ENCODE results near the gene SCYL2.
"Not testable (repeated sequence)": the region's sequence is repeated elsewhere in the genome, so short reads cannot be mapped to it uniquely, and the experiment has no call there.

SCYL2 gene, protein sequence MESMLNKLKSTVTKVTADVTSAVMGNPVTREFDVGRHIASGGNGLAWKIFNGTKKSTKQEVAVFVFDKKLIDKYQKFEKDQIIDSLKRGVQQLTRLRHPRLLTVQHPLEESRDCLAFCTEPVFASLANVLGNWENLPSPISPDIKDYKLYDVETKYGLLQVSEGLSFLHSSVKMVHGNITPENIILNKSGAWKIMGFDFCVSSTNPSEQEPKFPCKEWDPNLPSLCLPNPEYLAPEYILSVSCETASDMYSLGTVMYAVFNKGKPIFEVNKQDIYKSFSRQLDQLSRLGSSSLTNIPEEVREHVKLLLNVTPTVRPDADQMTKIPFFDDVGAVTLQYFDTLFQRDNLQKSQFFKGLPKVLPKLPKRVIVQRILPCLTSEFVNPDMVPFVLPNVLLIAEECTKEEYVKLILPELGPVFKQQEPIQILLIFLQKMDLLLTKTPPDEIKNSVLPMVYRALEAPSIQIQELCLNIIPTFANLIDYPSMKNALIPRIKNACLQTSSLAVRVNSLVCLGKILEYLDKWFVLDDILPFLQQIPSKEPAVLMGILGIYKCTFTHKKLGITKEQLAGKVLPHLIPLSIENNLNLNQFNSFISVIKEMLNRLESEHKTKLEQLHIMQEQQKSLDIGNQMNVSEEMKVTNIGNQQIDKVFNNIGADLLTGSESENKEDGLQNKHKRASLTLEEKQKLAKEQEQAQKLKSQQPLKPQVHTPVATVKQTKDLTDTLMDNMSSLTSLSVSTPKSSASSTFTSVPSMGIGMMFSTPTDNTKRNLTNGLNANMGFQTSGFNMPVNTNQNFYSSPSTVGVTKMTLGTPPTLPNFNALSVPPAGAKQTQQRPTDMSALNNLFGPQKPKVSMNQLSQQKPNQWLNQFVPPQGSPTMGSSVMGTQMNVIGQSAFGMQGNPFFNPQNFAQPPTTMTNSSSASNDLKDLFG

DNA sequence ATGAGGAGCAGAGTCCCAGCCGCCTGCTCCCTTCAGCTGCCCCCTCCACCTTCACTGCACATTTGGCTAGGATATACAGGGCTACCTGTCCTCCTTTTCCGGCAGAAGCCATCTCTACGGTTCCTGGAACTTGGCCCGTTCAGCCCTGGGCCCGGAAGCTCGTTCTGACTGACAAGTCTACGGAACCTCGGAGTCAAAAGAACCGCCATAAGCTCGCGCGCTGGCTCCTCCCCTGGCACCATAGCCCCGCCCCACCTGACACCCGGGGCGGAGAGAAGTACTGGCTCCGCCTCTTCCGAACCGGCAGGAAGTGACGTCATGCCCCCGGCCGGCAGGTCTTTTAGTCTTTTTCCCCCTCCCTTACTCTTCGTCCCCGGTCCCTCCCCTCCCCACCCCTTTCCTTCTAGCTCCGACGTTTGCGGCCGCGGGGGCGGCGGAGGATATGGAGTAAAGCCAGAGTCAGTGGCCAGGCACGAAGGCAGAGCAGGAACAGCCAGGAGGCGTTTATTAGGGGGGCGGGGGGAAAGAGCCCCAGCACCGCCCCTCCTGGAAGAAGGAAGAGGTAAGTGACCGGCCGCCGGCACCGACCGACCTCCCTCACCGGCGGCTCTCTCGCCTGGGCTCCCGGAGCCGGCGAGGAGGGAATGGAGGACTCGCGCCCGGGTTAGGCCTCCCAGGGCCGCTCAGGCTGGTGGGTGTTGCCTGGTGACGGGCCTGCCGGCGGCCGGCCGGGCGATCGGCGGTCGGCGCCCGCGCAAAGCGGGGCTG lies at the start of gene SCYL2, which contains the start of gene DEPDC4:
Gene SCYL2, plus strand, starts transcription at position 343 of the 768 bp plus-strand sequence. CDS start 15,794 bp downstream, outside the sequence.
Gene DEPDC4, minus strand, starts transcription at position 245 of the 768 bp plus-strand sequence. Its CDS starts 3 bp downstream, at position 242.
- Histone ChIP-seq H3K4me3 (ENCODE audit: low read depth in 1 of 2, low read length in 2 of 2) (peak within 1 kb of the TSS; percentile 83 to 95), H3K27ac (ENCODE audit: low read depth, low read length) (peak within 1 kb of the TSS; percentile 93), H3K36me3 (ENCODE audit: control insufficient read depth in 1 of 2, insufficient read depth in 2 of 2, low read length in 2 of 2) (no peaks in the 10 kb centered on the region), H3K9ac (ENCODE audit: low read depth in 1 of 2, low read length in 2 of 2) (peak within 1 kb of the TSS; percentile 92 to 94), H3K9me3 (ENCODE audit: control insufficient read depth in 1 of 2, low read length in 2 of 2) (no peaks in the 10 kb centered on the region), H3K27me3 (ENCODE audit: control insufficient read depth in 1 of 2, insufficient read depth in 2 of 2, low read length in 2 of 2) (no peaks in the 10 kb centered on the region), H3K4me1 (ENCODE audit: control insufficient read depth in 1 of 2, insufficient read depth in 2 of 2, low read length in 2 of 2) (peaks cover 15 to 25% of the 10 kb centered on the region in 2 donors)

GRCh38 chr12:100219328-100220109 lies 47.5 kb upstream of the SCYL2 start:
- Histone ChIP-seq H3K9me3 (ENCODE audit: control insufficient read depth in 1 of 2, low read length in 2 of 2) (no peaks in the 10 kb centered on the region), H3K36me3 (ENCODE audit: control insufficient read depth in 1 of 2, insufficient read depth in 2 of 2, low read length in 2 of 2) (peaks cover 6 to 33% of the 10 kb centered on the region in 2 donors), H3K27ac (ENCODE audit: low read depth, low read length) (no peak overlapping the region), H3K4me1 (ENCODE audit: control insufficient read depth in 1 of 2, insufficient read depth in 2 of 2, low read length in 2 of 2) (peaks cover 6 to 7% of the 10 kb centered on the region in 2 donors), H3K27me3 (ENCODE audit: control insufficient read depth in 1 of 2, insufficient read depth in 2 of 2, low read length in 2 of 2) (no peaks in the 10 kb centered on the region), H3K4me3 (ENCODE audit: low read depth in 1 of 2, low read length in 2 of 2) (no peak overlapping the region), H3K9ac (ENCODE audit: low read depth in 1 of 2, low read length in 2 of 2) (no peak overlapping the region)

GRCh38 chr12:100221523-100221922 lies 45.5 kb upstream of the SCYL2 start:
- H3K4me1 ChIP-seq (ENCODE audit: control insufficient read depth in 1 of 2, insufficient read depth in 2 of 2, low read length in 2 of 2), result peaks cover 0 to under 1% of the 10 kb centered on the region in 2 donors
- no peaks in the 10 kb centered on the region for H3K9me3 ChIP-seq (ENCODE audit: control insufficient read depth in 1 of 2, low read length in 2 of 2)
- peaks cover 4 to 34% of the 10 kb centered on the region in 2 donors for H3K36me3 ChIP-seq (ENCODE audit: control insufficient read depth in 1 of 2, insufficient read depth in 2 of 2, low read length in 2 of 2)
- no peak overlapping the region for H3K4me3 ChIP-seq (ENCODE audit: low read depth in 1 of 2, low read length in 2 of 2)
- no peak overlapping the region for H3K27ac ChIP-seq (ENCODE audit: low read depth, low read length)
- no peak overlapping the region for H3K9ac ChIP-seq (ENCODE audit: low read depth in 1 of 2, low read length in 2 of 2)
- H3K27me3 ChIP-seq (ENCODE audit: control insufficient read depth in 1 of 2, insufficient read depth in 2 of 2, low read length in 2 of 2), result no peaks in the 10 kb centered on the region

DNA sequence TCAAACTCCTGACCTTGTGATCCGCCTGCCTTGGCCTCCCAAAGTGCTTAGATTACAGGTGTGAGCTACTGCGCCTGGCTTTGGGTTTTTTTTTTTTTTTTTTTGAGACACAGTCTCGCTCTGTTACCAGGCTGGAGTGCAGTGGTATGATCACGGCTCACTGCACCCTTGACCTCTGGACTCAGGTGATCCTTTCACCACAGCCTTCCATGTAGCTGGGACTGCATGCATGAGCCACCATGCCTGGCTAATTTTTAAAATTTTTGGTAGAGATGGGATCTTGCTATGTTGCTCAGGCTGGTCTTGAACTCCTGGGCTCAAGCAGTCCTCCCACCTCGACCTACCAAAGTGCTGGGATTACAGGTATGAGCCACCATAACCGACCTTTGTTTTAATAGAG lies 44.8 kb upstream of the SCYL2 start:
- not testable (repeated sequence) for H3K9me3 ChIP-seq (ENCODE audit: control insufficient read depth in 1 of 2, low read length in 2 of 2); H3K27ac ChIP-seq (ENCODE audit: low read depth, low read length); H3K9ac ChIP-seq (ENCODE audit: low read depth in 1 of 2, low read length in 2 of 2); H3K27me3 ChIP-seq (ENCODE audit: control insufficient read depth in 1 of 2, insufficient read depth in 2 of 2, low read length in 2 of 2); H3K4me3 ChIP-seq (ENCODE audit: low read depth in 1 of 2, low read length in 2 of 2); H3K4me1 ChIP-seq (ENCODE audit: control insufficient read depth in 1 of 2, insufficient read depth in 2 of 2, low read length in 2 of 2)
- peaks cover 4 to 34% of the 10 kb centered on the region in 2 donors for H3K36me3 ChIP-seq (ENCODE audit: control insufficient read depth in 1 of 2, insufficient read depth in 2 of 2, low read length in 2 of 2)

DNA sequence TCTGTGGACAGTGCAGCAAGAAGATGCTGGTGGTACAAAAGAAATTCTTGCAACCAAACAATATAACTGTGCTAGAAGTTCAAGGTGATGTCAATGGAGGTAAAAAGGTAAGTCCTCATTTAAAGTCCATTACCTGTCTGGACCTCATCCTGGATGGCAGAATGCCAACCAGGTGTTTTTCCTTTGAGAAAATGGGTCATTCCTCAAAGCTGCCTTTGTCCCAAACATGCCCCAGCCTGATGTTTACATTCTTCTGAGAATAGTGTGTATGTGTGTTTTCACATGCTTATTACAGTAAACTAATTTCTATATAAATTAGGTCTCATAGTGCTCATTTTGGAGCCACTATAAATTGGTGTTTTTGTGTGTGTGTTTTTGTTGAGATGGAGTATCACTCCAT lies 41.5 kb upstream of the SCYL2 start:
- no peaks in the 10 kb centered on the region for H3K4me1 ChIP-seq (ENCODE audit: control insufficient read depth in 1 of 2, insufficient read depth in 2 of 2, low read length in 2 of 2)
- H3K9ac ChIP-seq (ENCODE audit: low read depth in 1 of 2, low read length in 2 of 2), result no peak overlapping the region
- peaks cover 0 to 21% of the 10 kb centered on the region in 2 donors for H3K36me3 ChIP-seq (ENCODE audit: control insufficient read depth in 1 of 2, insufficient read depth in 2 of 2, low read length in 2 of 2)
- H3K27me3 ChIP-seq (ENCODE audit: control insufficient read depth in 1 of 2, insufficient read depth in 2 of 2, low read length in 2 of 2), result no peaks in the 10 kb centered on the region
- no peaks in the 10 kb centered on the region for H3K9me3 ChIP-seq (ENCODE audit: control insufficient read depth in 1 of 2, low read length in 2 of 2)
- H3K4me3 ChIP-seq (ENCODE audit: low read depth in 1 of 2, low read length in 2 of 2), result no peak overlapping the region
- no peak overlapping the region for H3K27ac ChIP-seq (ENCODE audit: low read depth, low read length)

DNA sequence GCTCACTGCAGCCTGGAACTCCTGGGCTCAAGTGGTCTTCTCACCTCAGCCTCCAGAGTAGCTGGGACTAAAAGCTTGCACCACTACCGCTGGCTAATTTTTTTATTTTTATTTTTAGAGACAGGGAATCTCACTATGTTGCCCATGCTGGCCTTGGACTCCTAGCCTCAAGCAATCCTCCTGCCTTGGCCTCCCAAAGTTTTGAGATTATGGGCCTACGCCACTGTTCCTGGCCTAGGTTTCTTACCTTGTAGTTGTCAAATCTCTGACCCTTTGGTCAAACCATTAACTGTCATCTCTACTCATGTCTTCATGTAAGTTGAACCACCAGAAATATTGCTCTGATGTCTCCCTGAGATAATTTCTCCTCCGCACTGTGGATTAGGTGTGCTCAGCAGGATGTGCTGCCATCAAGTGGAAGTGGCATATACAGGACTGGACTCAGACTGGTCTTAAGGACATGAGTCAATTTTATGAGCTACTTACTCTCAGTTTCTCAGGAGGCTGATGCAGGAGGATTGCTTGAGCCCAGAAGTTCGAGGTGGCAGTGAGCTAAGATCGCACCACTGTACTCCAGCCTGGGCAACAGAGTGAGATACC lies 37.8 kb upstream of the SCYL2 start:
- no peaks in the 10 kb centered on the region for H3K4me1 ChIP-seq (ENCODE audit: control insufficient read depth in 1 of 2, insufficient read depth in 2 of 2, low read length in 2 of 2)
- H3K27me3 ChIP-seq (ENCODE audit: control insufficient read depth in 1 of 2, insufficient read depth in 2 of 2, low read length in 2 of 2), result no peaks in the 10 kb centered on the region
- H3K27ac ChIP-seq (ENCODE audit: low read depth, low read length), result no peak overlapping the region
- H3K36me3 ChIP-seq (ENCODE audit: control insufficient read depth in 1 of 2, insufficient read depth in 2 of 2, low read length in 2 of 2), result peaks cover 0 to 6% of the 10 kb centered on the region in 2 donors
- no peak overlapping the region for H3K9ac ChIP-seq (ENCODE audit: low read depth in 1 of 2, low read length in 2 of 2)
- H3K4me3 ChIP-seq (ENCODE audit: low read depth in 1 of 2, low read length in 2 of 2), result no peak overlapping the region
- no peaks in the 10 kb centered on the region for H3K9me3 ChIP-seq (ENCODE audit: control insufficient read depth in 1 of 2, low read length in 2 of 2)

- Histone ChIP-seq H3K4me3 (ENCODE audit: low read depth in 1 of 2, low read length in 2 of 2) (no peak overlapping the region), H3K9ac (ENCODE audit: low read depth in 1 of 2, low read length in 2 of 2) (no peak overlapping the region), H3K9me3 (ENCODE audit: control insufficient read depth in 1 of 2, low read length in 2 of 2) (no peaks in the 10 kb centered on the region), H3K36me3 (ENCODE audit: control insufficient read depth in 1 of 2, insufficient read depth in 2 of 2, low read length in 2 of 2) (peaks cover 0 to 2% of the 10 kb centered on the region in 2 donors), H3K27ac (ENCODE audit: low read depth, low read length) (no peak overlapping the region), H3K27me3 (ENCODE audit: control insufficient read depth in 1 of 2, insufficient read depth in 2 of 2, low read length in 2 of 2) (no peaks in the 10 kb centered on the region), H3K4me1 (ENCODE audit: control insufficient read depth in 1 of 2, insufficient read depth in 2 of 2, low read length in 2 of 2) (no peaks in the 10 kb centered on the region)
Measured at GRCh38 chr12:100229876-100230275, 37.1 kb upstream of the SCYL2 start.

DNA sequence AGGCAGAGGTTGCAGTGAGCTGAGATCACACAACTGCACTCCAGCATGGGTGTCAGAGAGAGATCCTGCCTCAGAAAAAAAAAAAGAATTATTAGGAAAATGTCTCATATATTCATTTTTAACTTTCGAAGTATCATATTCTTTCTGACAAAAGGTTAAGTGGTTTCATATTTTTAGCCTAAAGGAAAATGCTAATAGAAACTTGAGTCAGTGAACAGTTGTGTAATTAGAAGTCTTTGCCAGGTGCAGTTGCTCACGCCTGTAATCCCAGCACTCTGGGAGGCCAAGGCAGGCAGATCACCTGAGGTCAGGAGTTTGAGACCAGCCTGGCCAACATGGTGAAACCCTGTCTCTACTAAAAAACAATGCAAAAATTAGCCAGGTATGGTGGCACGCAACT lies 35.1 kb upstream of the SCYL2 start:
- H3K27ac ChIP-seq (ENCODE audit: low read depth, low read length); H3K27me3 ChIP-seq (ENCODE audit: control insufficient read depth in 1 of 2, insufficient read depth in 2 of 2, low read length in 2 of 2); H3K4me1 ChIP-seq (ENCODE audit: control insufficient read depth in 1 of 2, insufficient read depth in 2 of 2, low read length in 2 of 2); H3K36me3 ChIP-seq (ENCODE audit: control insufficient read depth in 1 of 2, insufficient read depth in 2 of 2, low read length in 2 of 2); H3K4me3 ChIP-seq (ENCODE audit: low read depth in 1 of 2, low read length in 2 of 2); H3K9me3 ChIP-seq (ENCODE audit: control insufficient read depth in 1 of 2, low read length in 2 of 2); H3K9ac ChIP-seq (ENCODE audit: low read depth in 1 of 2, low read length in 2 of 2): not testable (repeated sequence)

- no peaks in the 10 kb centered on the region for H3K9me3 ChIP-seq (ENCODE audit: control insufficient read depth in 1 of 2, low read length in 2 of 2)
- no peaks in the 10 kb centered on the region for H3K4me1 ChIP-seq (ENCODE audit: control insufficient read depth in 1 of 2, insufficient read depth in 2 of 2, low read length in 2 of 2)
- H3K27me3 ChIP-seq (ENCODE audit: control insufficient read depth in 1 of 2, insufficient read depth in 2 of 2, low read length in 2 of 2), result no peaks in the 10 kb centered on the region
- no peak overlapping the region for H3K27ac ChIP-seq (ENCODE audit: low read depth, low read length)
- H3K9ac ChIP-seq (ENCODE audit: low read depth in 1 of 2, low read length in 2 of 2), result no peak overlapping the region
- H3K36me3 ChIP-seq (ENCODE audit: control insufficient read depth in 1 of 2, insufficient read depth in 2 of 2, low read length in 2 of 2), result no peaks in the 10 kb centered on the region
- no peak overlapping the region for H3K4me3 ChIP-seq (ENCODE audit: low read depth in 1 of 2, low read length in 2 of 2)
Measured at GRCh38 chr12:100234166-100234565, 32.8 kb upstream of the SCYL2 start.

Data from duodenal mucosa (tissue), 2 donors.